ENCODE results near the gene NEURL1B.

The NEURL1B gene

DNA sequence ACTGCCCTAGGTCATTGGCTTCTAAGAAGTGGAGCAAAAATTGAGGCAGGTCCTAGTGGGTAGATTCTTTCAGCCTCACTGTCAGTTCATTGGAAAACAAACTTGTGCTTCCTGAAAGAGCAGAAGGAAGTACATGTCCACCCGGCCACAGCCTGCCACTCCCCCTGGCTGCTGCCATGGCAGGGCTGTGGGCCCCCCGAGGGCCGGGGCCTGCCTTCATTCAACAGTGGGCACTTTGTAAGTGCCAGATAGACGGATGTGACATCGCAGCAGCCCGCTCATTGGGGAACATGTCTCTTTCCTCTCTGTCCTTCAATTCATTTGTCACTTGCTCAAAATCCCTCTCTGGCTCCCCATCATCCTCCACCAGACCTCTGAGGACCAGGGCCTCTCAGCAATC lies 20.6 kb upstream of the NEURL1B start:
- TF ChIP-seq TEAD4 (IDR thresholded peaks at IDR 0.05), result no peak
- no peak for TF ChIP-seq YY1 (IDR thresholded peaks at IDR 0.05; ENCODE audit: low read depth)
- no peak for TF ChIP-seq NFIC (IDR thresholded peaks at IDR 0.05)
- TF ChIP-seq, protein P1, sequence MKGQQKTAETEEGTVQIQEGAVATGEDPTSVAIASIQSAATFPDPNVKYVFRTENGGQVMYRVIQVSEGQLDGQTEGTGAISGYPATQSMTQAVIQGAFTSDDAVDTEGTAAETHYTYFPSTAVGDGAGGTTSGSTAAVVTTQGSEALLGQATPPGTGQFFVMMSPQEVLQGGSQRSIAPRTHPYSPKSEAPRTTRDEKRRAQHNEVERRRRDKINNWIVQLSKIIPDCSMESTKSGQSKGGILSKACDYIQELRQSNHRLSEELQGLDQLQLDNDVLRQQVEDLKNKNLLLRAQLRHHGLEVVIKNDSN (IDR thresholded peaks at IDR 0.05), result no peak
- TF ChIP-seq EP300 (IDR thresholded peaks at IDR 0.05; ENCODE audit: borderline replicate concordance), result no peak
- no peak for TF ChIP-seq CREB1 (IDR thresholded peaks at IDR 0.05; ENCODE audit: low read depth)
- TF ChIP-seq, protein P2, sequence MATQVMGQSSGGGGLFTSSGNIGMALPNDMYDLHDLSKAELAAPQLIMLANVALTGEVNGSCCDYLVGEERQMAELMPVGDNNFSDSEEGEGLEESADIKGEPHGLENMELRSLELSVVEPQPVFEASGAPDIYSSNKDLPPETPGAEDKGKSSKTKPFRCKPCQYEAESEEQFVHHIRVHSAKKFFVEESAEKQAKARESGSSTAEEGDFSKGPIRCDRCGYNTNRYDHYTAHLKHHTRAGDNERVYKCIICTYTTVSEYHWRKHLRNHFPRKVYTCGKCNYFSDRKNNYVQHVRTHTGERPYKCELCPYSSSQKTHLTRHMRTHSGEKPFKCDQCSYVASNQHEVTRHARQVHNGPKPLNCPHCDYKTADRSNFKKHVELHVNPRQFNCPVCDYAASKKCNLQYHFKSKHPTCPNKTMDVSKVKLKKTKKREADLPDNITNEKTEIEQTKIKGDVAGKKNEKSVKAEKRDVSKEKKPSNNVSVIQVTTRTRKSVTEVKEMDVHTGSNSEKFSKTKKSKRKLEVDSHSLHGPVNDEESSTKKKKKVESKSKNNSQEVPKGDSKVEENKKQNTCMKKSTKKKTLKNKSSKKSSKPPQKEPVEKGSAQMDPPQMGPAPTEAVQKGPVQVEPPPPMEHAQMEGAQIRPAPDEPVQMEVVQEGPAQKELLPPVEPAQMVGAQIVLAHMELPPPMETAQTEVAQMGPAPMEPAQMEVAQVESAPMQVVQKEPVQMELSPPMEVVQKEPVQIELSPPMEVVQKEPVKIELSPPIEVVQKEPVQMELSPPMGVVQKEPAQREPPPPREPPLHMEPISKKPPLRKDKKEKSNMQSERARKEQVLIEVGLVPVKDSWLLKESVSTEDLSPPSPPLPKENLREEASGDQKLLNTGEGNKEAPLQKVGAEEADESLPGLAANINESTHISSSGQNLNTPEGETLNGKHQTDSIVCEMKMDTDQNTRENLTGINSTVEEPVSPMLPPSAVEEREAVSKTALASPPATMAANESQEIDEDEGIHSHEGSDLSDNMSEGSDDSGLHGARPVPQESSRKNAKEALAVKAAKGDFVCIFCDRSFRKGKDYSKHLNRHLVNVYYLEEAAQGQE (IDR thresholded peaks at IDR 0.05; ENCODE audit: low read depth), result no peak
- no peak for TF ChIP-seq RAD21 (IDR thresholded peaks at IDR 0.05; ENCODE audit: low read depth)
- TF ChIP-seq TCF12 (IDR thresholded peaks at IDR 0.05; ENCODE audit: low read depth), result no peak
- TF ChIP-seq FOXM1 (IDR thresholded peaks at IDR 0.05; ENCODE audit: borderline replicate concordance, low read depth), result no peak
- TF ChIP-seq ZBTB7A (IDR thresholded peaks at IDR 0.05; ENCODE audit: low read depth), result no peak

DNA sequence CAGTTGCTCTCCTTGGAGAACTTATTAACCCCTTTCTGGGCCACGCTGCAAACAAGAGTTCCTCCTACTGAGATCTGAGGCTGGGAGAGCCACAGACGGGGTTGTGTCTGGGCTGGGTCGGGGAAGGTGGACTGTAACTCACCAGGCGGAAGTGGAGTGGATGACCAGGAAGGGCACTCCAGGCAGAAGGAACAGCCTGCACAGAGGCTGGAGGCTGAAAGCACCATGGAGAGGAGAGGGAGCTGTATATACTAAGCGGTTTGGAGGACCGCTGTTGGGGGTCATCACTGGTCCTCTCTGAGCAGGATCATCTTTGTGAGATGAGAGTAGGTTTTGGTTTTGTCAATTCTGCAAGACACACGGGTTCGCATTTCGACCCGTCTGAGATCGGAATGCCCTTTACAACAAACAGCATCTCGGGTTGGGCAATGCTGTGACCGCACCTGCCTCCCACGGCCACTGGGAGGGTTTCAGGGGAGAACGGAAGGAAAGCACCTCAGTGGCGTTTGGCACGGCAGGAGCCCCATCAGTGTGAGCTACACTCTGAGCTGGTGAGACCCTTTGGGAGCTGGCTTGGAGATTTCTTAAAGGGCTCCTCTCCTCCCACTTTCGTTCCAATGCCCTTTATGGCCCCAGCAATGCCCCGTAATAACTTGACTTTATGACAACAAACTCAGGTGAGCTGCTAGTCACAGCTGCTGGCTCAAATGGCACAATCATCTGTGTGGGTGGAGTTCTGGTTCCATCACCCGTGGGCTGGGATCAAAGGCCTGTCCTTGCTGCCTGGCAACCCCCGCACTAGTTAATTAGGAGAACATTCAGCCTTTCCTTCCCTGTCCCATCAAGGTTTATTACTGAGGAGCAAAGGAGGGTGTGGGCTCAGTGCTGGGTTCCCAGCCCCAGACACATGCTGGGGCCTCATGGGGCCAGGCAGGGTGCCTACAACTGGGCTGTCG lies 18.7 kb upstream of the NEURL1B start:
- TF ChIP-seq TAF1 (IDR thresholded peaks at IDR 0.05; ENCODE audit: low read depth), result no peak
- TF ChIP-seq, protein P3, sequence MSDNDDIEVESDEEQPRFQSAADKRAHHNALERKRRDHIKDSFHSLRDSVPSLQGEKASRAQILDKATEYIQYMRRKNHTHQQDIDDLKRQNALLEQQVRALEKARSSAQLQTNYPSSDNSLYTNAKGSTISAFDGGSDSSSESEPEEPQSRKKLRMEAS (IDR thresholded peaks at IDR 0.05), result no peak
- TF ChIP-seq EP300 (IDR thresholded peaks at IDR 0.05; ENCODE audit: borderline replicate concordance), result no peak
- TF ChIP-seq EGR1 (IDR thresholded peaks at IDR 0.05), result no peak
- TF ChIP-seq, protein P1 (IDR thresholded peaks at IDR 0.05), result no peak
- TF ChIP-seq TCF12 (IDR thresholded peaks at IDR 0.05; ENCODE audit: low read depth), result no peak
- no peak for TF ChIP-seq TEAD4 (IDR thresholded peaks at IDR 0.05)
- no peak for TF ChIP-seq CEBPB (IDR thresholded peaks at IDR 0.05)
- TF ChIP-seq NFIC (IDR thresholded peaks at IDR 0.05), result no peak
- no peak for TF ChIP-seq YY1 (IDR thresholded peaks at IDR 0.05; ENCODE audit: low read depth)
- no peak for TF ChIP-seq FOXM1 (IDR thresholded peaks at IDR 0.05; ENCODE audit: borderline replicate concordance, low read depth)
- TF ChIP-seq, protein P2 (IDR thresholded peaks at IDR 0.05; ENCODE audit: low read depth), result no peak
- no peak for TF ChIP-seq ZBTB7A (IDR thresholded peaks at IDR 0.05; ENCODE audit: low read depth)
- no peak for TF ChIP-seq CREB1 (IDR thresholded peaks at IDR 0.05; ENCODE audit: low read depth)
- TF ChIP-seq RAD21 (IDR thresholded peaks at IDR 0.05; ENCODE audit: low read depth), result no peak

DNA sequence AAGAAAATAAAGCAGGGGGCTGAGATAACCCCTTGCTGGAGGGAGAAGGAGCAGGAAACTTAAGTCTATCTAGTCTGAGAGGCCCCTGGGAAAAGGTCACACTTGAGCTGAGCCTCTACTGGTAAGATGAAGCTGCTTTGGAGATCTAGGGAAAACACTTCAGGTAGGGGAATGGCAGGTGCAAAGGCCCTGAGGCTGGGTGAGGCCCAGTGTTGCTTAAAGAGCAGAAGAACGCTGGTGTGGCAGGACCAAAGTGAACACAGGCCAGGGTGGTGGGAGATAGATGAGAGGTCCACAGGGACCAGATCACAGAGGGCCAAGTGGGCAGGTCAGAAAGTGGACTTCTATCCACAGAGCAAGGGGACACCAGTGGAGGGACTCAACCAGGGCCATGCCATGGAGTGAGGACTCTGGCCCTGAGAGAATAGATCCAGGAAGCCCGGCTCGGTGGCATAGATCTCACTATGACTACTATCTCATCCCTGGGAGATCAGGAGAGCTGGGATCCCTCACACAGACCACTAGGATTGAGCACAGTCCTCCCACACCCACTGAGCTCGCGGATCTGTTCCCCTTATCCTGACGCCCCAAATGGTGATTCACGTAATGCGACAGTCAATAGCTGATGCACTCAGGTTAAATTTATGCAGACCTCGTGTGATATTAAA lies 17.6 kb upstream of the NEURL1B start:
- no peak for TF ChIP-seq EGR1 (IDR thresholded peaks at IDR 0.05)
- no peak for TF ChIP-seq FOXM1 (IDR thresholded peaks at IDR 0.05; ENCODE audit: borderline replicate concordance, low read depth)
- TF ChIP-seq TEAD4 (IDR thresholded peaks at IDR 0.05), result no peak
- TF ChIP-seq EP300 (IDR thresholded peaks at IDR 0.05; ENCODE audit: borderline replicate concordance), result no peak
- TF ChIP-seq YY1 (IDR thresholded peaks at IDR 0.05; ENCODE audit: low read depth), result no peak
- no peak for TF ChIP-seq CEBPB (IDR thresholded peaks at IDR 0.05)
- TF ChIP-seq, protein P3 (IDR thresholded peaks at IDR 0.05), result no peak
- no peak for TF ChIP-seq RAD21 (IDR thresholded peaks at IDR 0.05; ENCODE audit: low read depth)
- no peak for TF ChIP-seq TAF1 (IDR thresholded peaks at IDR 0.05; ENCODE audit: low read depth)
- no peak for TF ChIP-seq TCF12 (IDR thresholded peaks at IDR 0.05; ENCODE audit: low read depth)
- TF ChIP-seq, protein P1 (IDR thresholded peaks at IDR 0.05), result no peak
- TF ChIP-seq NFIC (IDR thresholded peaks at IDR 0.05), result no peak
- no peak for TF ChIP-seq CREB1 (IDR thresholded peaks at IDR 0.05; ENCODE audit: low read depth)
- TF ChIP-seq, protein P2 (IDR thresholded peaks at IDR 0.05; ENCODE audit: low read depth), result no peak
